ENCODE results near the gene ZMPSTE24. TPM values are rescaled to one million over a fixed set of nuclear protein-coding genes. Genes with fewer than 3 reads are reported as not detected.

The ZMPSTE24 gene
- total and polyA plus RNA-seq, 2 of the 4 experiments (the other 2 are of a cell fraction), result 21.0 to 28.9 TPM

DNA sequence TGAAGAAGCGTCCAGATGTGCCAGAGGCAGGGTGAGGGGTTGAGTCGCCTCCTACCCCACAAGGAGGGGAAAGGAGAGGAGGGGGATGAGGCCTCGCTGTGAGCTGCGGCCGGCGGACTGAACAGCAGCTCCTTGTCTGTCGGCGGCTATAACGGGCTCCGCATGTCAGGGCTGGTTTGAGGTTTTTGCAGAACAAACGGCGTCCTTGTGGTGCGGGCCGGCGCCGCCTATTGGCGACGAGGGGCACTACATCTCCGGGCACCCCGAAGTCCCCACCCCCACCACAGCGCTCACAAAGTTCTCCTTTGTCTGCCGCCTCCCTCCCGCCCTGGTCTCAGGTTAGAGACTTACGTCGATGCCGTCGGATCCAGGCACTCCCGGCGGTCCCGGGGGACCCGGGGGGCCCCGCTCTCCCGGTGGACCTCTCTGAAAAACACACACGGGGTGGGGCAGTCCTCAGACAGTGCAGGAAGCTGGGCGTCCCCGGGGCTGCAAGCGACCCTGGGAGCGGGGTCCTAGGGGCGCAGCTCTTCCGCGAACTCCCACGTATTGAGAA is 57.3 kb downstream of the ZMPSTE24 start:
- Histone ChIP-seq H3K79me1 (ENCODE audit: low read depth in 1 of 2, low read length in 2 of 2) (no peaks in the 10 kb centered on the region), H2AK9ac (replicated peaks; ENCODE audit: low read depth, low read length, poor library complexity) (peak overlapping the region; percentile 81), H4K8ac (ENCODE audit: low read depth in 2 of 2, low read length in 2 of 2) (peak overlapping the region; percentile 80 to 92), H3K18ac (ENCODE audit: low read depth, low read length) (peak overlapping the region; percentile 89), H3K9ac (ENCODE audit: low read depth, low read length) (peak overlapping the region; percentile 75), H4K5ac (ENCODE audit: low read depth, low read length) (peak overlapping the region; percentile 96), H4K91ac (ENCODE audit: insufficient read depth, low read depth, low read length) (peak overlapping the region; percentile 95), H3K14ac (replicated peaks; ENCODE audit: low read depth, low read length) (peak overlapping the region; percentile 96), H3K4me1 (ENCODE audit: control insufficient read depth, insufficient read depth, low read length) (peaks cover 13% of the 10 kb centered on the region; the same call in 1 of the 2 replicates), H3K9me3 (ENCODE audit: control insufficient read depth, insufficient read depth, low read length) (no peaks in the 10 kb centered on the region), H3K9me1 (ENCODE audit: insufficient read depth, low read length) (0 out of 2 replicates have a peak, but pooled peaks cover 3% of the 10 kb centered on the region), H2BK5ac (ENCODE audit: low read depth, low read length, poor library complexity, severe bottlenecking) (peak overlapping the region; percentile 43), H2AK5ac (ENCODE audit: low read depth, low read length) (peak overlapping the region; percentile 49), H3K23ac (ENCODE audit: low read depth, low read length) (peak overlapping the region; percentile 39; the same call in 1 of the 2 replicates), H2BK15ac (ENCODE audit: low read depth, low read length) (peak overlapping the region; percentile 97; the same call in 2 of the 3 replicates), H3K4me2 (ENCODE audit: low read depth, low read length) (peak overlapping the region; percentile 89), H3K4me3 (ENCODE audit: insufficient read depth, low read depth, low read length) (peak overlapping the region; percentile 28; the same call in 1 of the 2 replicates), H3K4ac (ENCODE audit: low read depth, low read length) (peak overlapping the region; percentile 95), H2BK120ac (ENCODE audit: low read depth, low read length) (peak overlapping the region; percentile 86), H3K27me3 (ENCODE audit: control insufficient read depth, insufficient read depth, low read length) (peaks cover 37% of the 10 kb centered on the region), H2AFZ (replicated peaks; ENCODE audit: low read length, poor library complexity) (peak overlapping the region; percentile 99), H2BK20ac (ENCODE audit: low read depth, low read length) (peak overlapping the region; percentile 84), H4K20me1 (ENCODE audit: insufficient read depth, low read length) (no peaks in the 10 kb centered on the region), H3K36me3 (ENCODE audit: control insufficient read depth, insufficient read depth, low read length) (no peaks in the 10 kb centered on the region), H3K56ac (ENCODE audit: extremely low read depth, insufficient read depth, low read length) (no peak overlapping the region), H3K27ac (ENCODE audit: insufficient read depth, low read length) (peak overlapping the region; percentile 79)
- ATAC-seq (ENCODE audit: low read depth) (peak; percentile 97), DNase-seq (peak; percentile 83)
- BruUV-seq (replicated peaks), result no TSS peak
- CTCF ChIA-PET, result interaction anchor here (0.6 to 2.8 kb wide), 21 partner anchors 13 to 257 kb away, joined by 3 to 16 read pairs (median 4); no protein-coding TSS in a partner anchor
- WGBS, 2 experiments (ENCODE audit: extremely low coverage in 2 of 2, insufficient read length in 1 of 2), result 0% methylated on average over 6 of the region's 42 CpGs; no CpG with 5 or more reads in 1 of the 2 experiments
- intact Hi-C loops (cut with micrococcal nuclease), result loop anchor here (5.0 kb wide), 1 partner anchor 173 kb away; no protein-coding TSS in a partner anchor
- dilution Hi-C loops (cut with HindIII; ENCODE audit: low sequenced_read_pairs, unreplicated experiment), result no loop called here
- POLR2A ChIA-PET (ENCODE audit: unreplicated experiment), result interaction anchor here (0.5 to 1.0 kb wide), 3 partner anchors 15 to 233 kb away, joined by 3 to 4 read pairs (median 3); no protein-coding TSS in a partner anchor
- in situ Hi-C loops (cut with MboI; ENCODE audit: low sequenced_read_pairs), result no loop called here
- TF ChIP-seq RCOR1 (IDR thresholded peaks at IDR 0.05; ENCODE audit: insufficient replicate concordance, low read length) (no peak), MAFK (IDR thresholded peaks at IDR 0.05; ENCODE audit: low read depth, low read length) (no peak), RFX5 (IDR thresholded peaks at IDR 0.05; ENCODE audit: low read depth, low read length) (no peak), BHLHE40 (IDR thresholded peaks at IDR 0.05; ENCODE audit: low read depth, low read length) (no peak), SMC3 (IDR thresholded peaks at IDR 0.05; ENCODE audit: low read depth, low read length) (peak; percentile 62), POLR2A (IDR thresholded peaks at IDR 0.05; ENCODE audit: low read depth, low read length) (no peak), FOS (IDR thresholded peaks at IDR 0.05; ENCODE audit: low read depth, low read length) (no peak), MXI1 (IDR thresholded peaks at IDR 0.05; ENCODE audit: borderline replicate concordance, low read depth, low read length) (no peak), ELK1 (IDR thresholded peaks at IDR 0.05; ENCODE audit: borderline replicate concordance, low read depth, low read length) (no peak), RAD21 (IDR thresholded peaks at IDR 0.05; ENCODE audit: low read length) (peak; percentile 71), NFE2L2 (IDR thresholded peaks at IDR 0.05; ENCODE audit: low read depth, low read length) (no peak), MAZ (IDR thresholded peaks at IDR 0.05; ENCODE audit: borderline replicate concordance, low read depth, low read length) (peak; percentile 51; the same call in 1 of the 2 replicates)
- TF ChIP-seq, protein P1, sequence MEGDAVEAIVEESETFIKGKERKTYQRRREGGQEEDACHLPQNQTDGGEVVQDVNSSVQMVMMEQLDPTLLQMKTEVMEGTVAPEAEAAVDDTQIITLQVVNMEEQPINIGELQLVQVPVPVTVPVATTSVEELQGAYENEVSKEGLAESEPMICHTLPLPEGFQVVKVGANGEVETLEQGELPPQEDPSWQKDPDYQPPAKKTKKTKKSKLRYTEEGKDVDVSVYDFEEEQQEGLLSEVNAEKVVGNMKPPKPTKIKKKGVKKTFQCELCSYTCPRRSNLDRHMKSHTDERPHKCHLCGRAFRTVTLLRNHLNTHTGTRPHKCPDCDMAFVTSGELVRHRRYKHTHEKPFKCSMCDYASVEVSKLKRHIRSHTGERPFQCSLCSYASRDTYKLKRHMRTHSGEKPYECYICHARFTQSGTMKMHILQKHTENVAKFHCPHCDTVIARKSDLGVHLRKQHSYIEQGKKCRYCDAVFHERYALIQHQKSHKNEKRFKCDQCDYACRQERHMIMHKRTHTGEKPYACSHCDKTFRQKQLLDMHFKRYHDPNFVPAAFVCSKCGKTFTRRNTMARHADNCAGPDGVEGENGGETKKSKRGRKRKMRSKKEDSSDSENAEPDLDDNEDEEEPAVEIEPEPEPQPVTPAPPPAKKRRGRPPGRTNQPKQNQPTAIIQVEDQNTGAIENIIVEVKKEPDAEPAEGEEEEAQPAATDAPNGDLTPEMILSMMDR (conservative IDR thresholded peaks at IDR 0.05; ENCODE audit: low read depth, low read length), result peak; percentile 88
